CD4-positive, alpha-beta T cell treated with Interleukin-4 for 4 hours (primary cell): ENCODE results near the gene GNAQ.
A peak's percentile ranks its signal among the peaks of the same experiment; 100 is the strongest.

Source experiments
- DNase-seq: peaks from one replicate; pipeline ENCODE4 v3.0.0-alpha.2; 2020

Gene GNAQ

GRCh38 chr9:77807846-77808750 is 223.5 kb downstream of the GNAQ start:
- peak; percentile 4 for DNase-seq

GRCh38 chr9:77807281-77807683 is 224.3 kb downstream of the GNAQ start:
- DNase-seq, result peak; percentile 24

GRCh38 chr9:77806741-77807140 is 224.9 kb downstream of the GNAQ start:
- DNase-seq, result no peak

- DNase-seq, result no peak
Measured at GRCh38 chr9:77805810-77806209, 225.8 kb downstream of the GNAQ start.

GRCh38 chr9:77803423-77803822 is 228.2 kb downstream of the GNAQ start:
- no peak for DNase-seq

GRCh38 chr9:77802515-77803293 is 228.9 kb downstream of the GNAQ start:
- DNase-seq, result no peak

- DNase-seq, result no peak
Measured at GRCh38 chr9:77802064-77802463, 229.5 kb downstream of the GNAQ start.

GRCh38 chr9:77800924-77801551 is 230.6 kb downstream of the GNAQ start:
- DNase-seq, result no peak

- no peak for DNase-seq
Measured at GRCh38 chr9:77798140-77798539, 233.5 kb downstream of the GNAQ start.

- no peak for DNase-seq
Measured at GRCh38 chr9:77794985-77795384, 236.6 kb downstream of the GNAQ start.

- DNase-seq, result no peak
Measured at GRCh38 chr9:77793849-77794248, 237.8 kb downstream of the GNAQ start.

GRCh38 chr9:77789891-77790290 is 241.7 kb downstream of the GNAQ start:
- no peak for DNase-seq

GRCh38 chr9:77785341-77785740 is 246.3 kb downstream of the GNAQ start:
- no peak for DNase-seq

- no peak for DNase-seq
Measured at GRCh38 chr9:77783518-77783917, 248.1 kb downstream of the GNAQ start.

GRCh38 chr9:77779010-77779409 is 252.6 kb downstream of the GNAQ start:
- DNase-seq, result peak; percentile 13

GRCh38 chr9:77773381-77773780 is 258.2 kb downstream of the GNAQ start:
- DNase-seq, result no peak

- no peak for DNase-seq
Measured at GRCh38 chr9:77772646-77773045, 259.0 kb downstream of the GNAQ start.

- no peak for DNase-seq
Measured at GRCh38 chr9:77771171-77771570, 260.4 kb downstream of the GNAQ start.

GRCh38 chr9:77770340-77770739 is 261.3 kb downstream of the GNAQ start:
- DNase-seq, result no peak

GRCh38 chr9:77769246-77769645 is 262.4 kb downstream of the GNAQ start:
- no peak for DNase-seq

- no peak for DNase-seq
Measured at GRCh38 chr9:77766587-77766986, 265.0 kb downstream of the GNAQ start.

GRCh38 chr9:77765781-77766259 is 265.8 kb downstream of the GNAQ start:
- DNase-seq, result no peak
